GM12878 (cell line): ENCODE measurements around the gene CYP2C19. TPM values are rescaled to one million over a fixed set of nuclear protein-coding genes. Genes with fewer than 3 reads are reported as not detected.
"Not testable (repeated sequence)": the region's sequence is repeated elsewhere in the genome, so short reads cannot be mapped to it uniquely, and the experiment has no call there.

Experiments used
- ATAC-seq: fragments of 200-7000 bp; cut with Tn5 transposase; 3 replicates; pipeline ENCODE4 v1.9.1; 2020; ENCODE audit warnings: mild to moderate bottlenecking, moderate library complexity
- BruUV-seq: library from RNA; stranded (reverse); fragments of 400-500 nt; replicated peaks from 2 replicates; lab custom pipeline; 2021; lab: Mats Ljungman, UMichigan
- CTCF ChIA-PET: fragments of 300-600 bp; sonication (Branson Sonifier 250); formaldehyde crosslinking; extraction: SDS; loops from one replicate; lab custom pipeline; 2021; ENCODE audit warnings: inconsistent platforms; lab: Yijun Ruan, JAX
- POLR2A ChIA-PET: fragments of 350-600 bp; formaldehyde crosslinking; extraction: SDS; loops from one replicate; lab custom pipeline; 2021; ENCODE audit warnings: inconsistent platforms; lab: Charles Lee
- RAD21 ChIA-PET: fragments of 300-600 bp; sonication (Branson Sonifier 250); formaldehyde crosslinking; loops from one replicate; lab custom pipeline; 2023; ENCODE audit warnings: antibody characterized with exemption; ENCODE audit not compliant: unreplicated experiment; lab: Charles Lee
- SMC1A ChIA-PET: fragments of 300-600 bp; sonication (Branson Sonifier 250); formaldehyde crosslinking; loops from one replicate; lab custom pipeline; 2023; ENCODE audit not compliant: unreplicated experiment, uncharacterized antibody; lab: Charles Lee
- DNase-seq: peaks from one replicate; pipeline ENCODE4 v3.0.0-alpha.2; 2011; ENCODE audit warnings: low read depth, low spot score
- FAIRE-seq: peaks from 3 replicates; lab custom pipeline; 2011; peaks lifted over from hg19 to GRCh38; lab: Jason Lieb, UNC
- H2AFZ ChIP-seq: 2 replicates; pipeline ENCODE4 v1.6.0; 2011; ENCODE audit warnings: low read depth, low read length, control low read depth; ENCODE audit not compliant: control insufficient read depth
- H3K27ac ChIP-seq: 2 replicates; pipeline ENCODE4 v1.5.1; 2011; ENCODE audit warnings: control low read depth; ENCODE audit not compliant: control insufficient read depth, insufficient read depth
- H3K27me3 ChIP-seq, 2 experiments: replicated peaks in 1 of 2; 2 replicates each; pipeline versions ENCODE4 v1.6.0 to v1.6.1; 2011; ENCODE audit warnings: low read length in 1 of 2; ENCODE audit not compliant: control insufficient read depth in 2 of 2, insufficient read depth in 2 of 2
- H3K36me3 ChIP-seq, 2 experiments: 2 replicates each; pipeline ENCODE4 v1.5.1; 2011; ENCODE audit warnings: low read length in 1 of 2; ENCODE audit not compliant: control insufficient read depth in 2 of 2, insufficient read depth in 2 of 2
- H3K4me1 ChIP-seq: 2 replicates; pipeline ENCODE4 v1.6.1; 2011; ENCODE audit warnings: mild to moderate bottlenecking, low read length, moderate library complexity, mixed read lengths; ENCODE audit not compliant: control insufficient read depth, insufficient read depth
- H3K4me2 ChIP-seq: 2 replicates; pipeline ENCODE4 v1.6.0; 2011; ENCODE audit warnings: control low read depth; ENCODE audit not compliant: control insufficient read depth, insufficient read depth
- H3K4me3 ChIP-seq: fragments of 200-600 bp; sonication (generic); 2 replicates; pipeline ENCODE4 v1.5.1; 2016
- H3K79me2 ChIP-seq: 2 replicates; pipeline ENCODE4 v1.6.0; 2011; ENCODE audit warnings: low read length; ENCODE audit not compliant: control insufficient read depth, insufficient read depth
- H3K9ac ChIP-seq: 2 replicates; pipeline ENCODE4 v1.8.0; 2011; ENCODE audit warnings: low read length, control low read depth, mixed read lengths; ENCODE audit not compliant: control insufficient read depth, insufficient read depth
- H3K9me3 ChIP-seq: replicated peaks from 3 replicates; pipeline ENCODE4 v1.5.1; 2011; ENCODE audit warnings: mild to moderate bottlenecking, low read length; ENCODE audit not compliant: control insufficient read depth, insufficient read depth
- H4K20me1 ChIP-seq: 2 replicates; pipeline ENCODE4 v1.6.0; 2011; ENCODE audit not compliant: control insufficient read depth, insufficient read depth
- BCL11A ChIP-seq: IDR thresholded peaks from 2 replicates; pipeline ENCODE4 v1.6.1; 2011; ENCODE audit warnings: low read depth, low read length
- EZH2 ChIP-seq: IDR thresholded peaks from 2 replicates; pipeline ENCODE4 v1.6.1; 2012; ENCODE audit warnings: low read depth, mild to moderate bottlenecking, control low read depth, inconsistent platforms, low read length, borderline replicate concordance; ENCODE audit not compliant: control insufficient read depth
- GABPA ChIP-seq: IDR thresholded peaks from 2 replicates; pipeline ENCODE4 v1.6.1; 2014; ENCODE audit warnings: antibody characterized with exemption, low read depth, mild to moderate bottlenecking, inconsistent platforms
- KAT2A ChIP-seq: conservative IDR thresholded peaks from 2 replicates; pipeline ENCODE4 v1.6.1; 2011; ENCODE audit warnings: low read depth, low read length; ENCODE audit not compliant: control insufficient read depth
- PKNOX1 ChIP-seq: fragments of 450-650 bp; IDR thresholded peaks from 2 replicates; pipeline ENCODE4 v1.6.1; 2016; ENCODE audit warnings: mild to moderate bottlenecking
- RAD21 ChIP-seq: IDR thresholded peaks from 2 replicates; pipeline ENCODE4 v1.6.1; 2011; ENCODE audit warnings: mild to moderate bottlenecking, low read depth, low read length, moderate library complexity; ENCODE audit not compliant: insufficient read depth
- SP1 ChIP-seq: IDR thresholded peaks from one replicate; pipeline ENCODE4 v1.6.1; 2011; ENCODE audit warnings: low read depth, low read length
- STAT1 ChIP-seq: fragments of 450-650 bp; conservative IDR thresholded peaks from 2 replicates; pipeline ENCODE4 v1.6.1; 2014; ENCODE audit warnings: antibody characterized with exemption, mild to moderate bottlenecking
- ZBTB40 ChIP-seq: fragments of 450-650 bp; IDR thresholded peaks from 2 replicates; pipeline ENCODE4 v1.6.1; 2016; ENCODE audit warnings: mild to moderate bottlenecking, moderate library complexity, borderline replicate concordance
- WGBS: methylation state at CpG from one replicate; pipeline ENCODE4 v1.1.6; 2016; ENCODE audit warnings: low lambda C conversion rate; ENCODE audit not compliant: insufficient replicate concordance, insufficient coverage; ENCODE audit errors: missing lambda C conversion rate; 5-methylcytosine and 5-hydroxymethylcytosine counted together
- in situ Hi-C: fragments of 300-500 bp; cut with MboI; formaldehyde crosslinking; loops from 9 replicates; pipeline ENCODE4 v1.14.3; 2018; ENCODE audit warnings: mixed read lengths
- intact Hi-C: fragments of 100-400 bp; cut with micrococcal nuclease; formaldehyde crosslinking; loops from one replicate; pipeline ENCODE4 v1.14.2; 2022; ENCODE audit not compliant: unreplicated experiment
- polyA plus RNA-seq, 11 experiments: library from polyadenylated mRNA; depleted of rRNA in 4 of 11; unstranded in 6 of 11; stranded (reverse) in 5 of 11; fragments of >200 nt; fragmentation: Nextera tagmentation in 4 of 11; fragmentation: Illumina TruSeq in 1 of 11; extraction: Ambion mirVana in 4 of 11; extraction: Trizol in 1 of 11; gene quantifications; 1 replicate in 1 of 11; 2 replicates in 10 of 11; pipeline versions ENCODE4 v1.2.1 to v1.2.3, GENCODE V29; 2011 to 2016; ENCODE audit warnings: inconsistent platforms in 2 of 11, missing spikeins in 2 of 11, low read depth in 1 of 11
- total RNA-seq, 4 experiments: library from RNA; depleted of rRNA in 3 of 4; stranded (reverse); fragments of >200 nt in 3 of 4; fragmentation: Illumina TruSeq in 1 of 4; extraction: Trizol in 1 of 4; gene quantifications; 2 replicates each; pipeline versions ENCODE4 v1.2.1 to v1.2.3, GENCODE V29; 2013 to 2021

The CYP2C19 gene
- total and polyA plus RNA-seq, 10 of the 15 experiments (the other 5 are each of a cell fraction or from before 2014, with no cell fraction given), result not detected

- TF ChIP-seq PKNOX1 (no peak), STAT1 (no peak)
Observed at GRCh38 chr10:94785211-94785610, 22.7 kb downstream of the CYP2C19 start (continued).

- H3K4me2 ChIP-seq, H3K27ac ChIP-seq, intact Hi-C loops, FAIRE-seq, H4K20me1 ChIP-seq, H3K4me1 ChIP-seq, RAD21 ChIA-PET, H2AFZ ChIP-seq, SMC1A ChIA-PET, H3K27me3 ChIP-seq, DNase-seq, in situ Hi-C loops, CTCF ChIA-PET, ATAC-seq, POLR2A ChIA-PET, H3K9ac ChIP-seq, H3K79me2 ChIP-seq, H3K36me3 ChIP-seq, H3K9me3 ChIP-seq, H3K4me3 ChIP-seq, BruUV-seq: not testable (repeated sequence)
- WGBS, result 44% methylated on average over 4 of the region's 4 CpGs
Observed at GRCh38 chr10:94800551-94800950, 38.1 kb downstream of the CYP2C19 start.

GRCh38 chr10:94803307-94803706 is 40.8 kb downstream of the CYP2C19 start:
- 58% methylated on average over 1 of the region's 1 CpG for WGBS
- DNase-seq, result no peak
- RAD21 ChIA-PET, result no interaction called here
- Histone ChIP-seq H3K4me1 (no peaks in the 10 kb centered on the region), H3K27me3 (no peaks in the 10 kb centered on the region), H3K4me3 (no peak overlapping the region), H4K20me1 (no peaks in the 10 kb centered on the region), H3K79me2 (no peaks in the 10 kb centered on the region), H3K36me3 (no peaks in the 10 kb centered on the region), H2AFZ (no peak overlapping the region), H3K4me2 (no peak overlapping the region), H3K9ac (no peak overlapping the region), H3K9me3 (no peaks in the 10 kb centered on the region), H3K27ac (no peak overlapping the region)
- no peak for FAIRE-seq
- POLR2A ChIA-PET, result no interaction called here
- no TSS peak for BruUV-seq
- ATAC-seq, result no peak
- in situ Hi-C loops (no loop called here), intact Hi-C loops (no loop called here)
- SMC1A ChIA-PET, result no interaction called here
- CTCF ChIA-PET, result no interaction called here
- TF ChIP-seq EZH2, result no peak
- TF ChIP-seq GABPA, result no peak
- TF ChIP-seq KAT2A, result no peak
- TF ChIP-seq ZBTB40, result no peak
- TF ChIP-seq RAD21, result no peak
- no peak for TF ChIP-seq BCL11A
- TF ChIP-seq SP1, result no peak
